ENCODE results near the gene OST4.
"Not testable (repeated sequence)": the region's sequence is repeated elsewhere in the genome, so short reads cannot be mapped to it uniquely, and the experiment has no call there.

DNA sequence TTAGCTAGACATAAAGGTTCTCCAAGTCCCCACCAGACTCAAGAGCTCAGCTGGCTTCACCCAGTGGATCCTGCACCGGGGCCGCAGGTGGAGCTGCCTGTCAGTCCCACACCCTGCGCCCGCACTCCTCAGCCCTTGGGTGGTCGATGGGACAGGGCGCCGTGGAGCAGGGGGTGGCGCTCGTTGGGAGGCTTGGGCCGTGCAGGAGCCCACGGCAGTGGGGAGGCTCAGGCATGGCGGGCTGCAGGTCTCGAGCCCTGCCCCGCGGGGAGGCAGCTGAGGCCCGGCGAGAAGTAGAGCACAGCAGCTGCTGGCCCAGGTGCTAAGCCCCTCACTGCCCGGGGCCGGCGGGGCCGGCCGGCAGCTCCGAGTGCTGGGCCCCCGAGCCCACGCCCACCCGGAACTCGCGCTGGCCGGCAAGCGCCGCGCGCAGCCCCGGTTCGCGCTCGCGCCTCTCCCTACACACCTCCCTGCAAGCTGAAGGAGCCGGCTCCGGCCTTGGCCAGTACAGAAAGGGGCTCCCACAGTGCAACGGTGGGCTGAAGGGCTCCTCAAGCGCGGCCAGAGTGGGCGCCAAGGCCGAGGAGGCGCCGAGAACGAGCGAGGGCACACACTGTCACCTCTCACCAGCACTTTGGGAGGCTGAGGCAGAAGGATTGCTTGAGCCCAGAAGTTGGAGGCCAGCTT is 40.1 kb upstream of the OST4 start:
- TF ChIP-seq, protein P1, sequence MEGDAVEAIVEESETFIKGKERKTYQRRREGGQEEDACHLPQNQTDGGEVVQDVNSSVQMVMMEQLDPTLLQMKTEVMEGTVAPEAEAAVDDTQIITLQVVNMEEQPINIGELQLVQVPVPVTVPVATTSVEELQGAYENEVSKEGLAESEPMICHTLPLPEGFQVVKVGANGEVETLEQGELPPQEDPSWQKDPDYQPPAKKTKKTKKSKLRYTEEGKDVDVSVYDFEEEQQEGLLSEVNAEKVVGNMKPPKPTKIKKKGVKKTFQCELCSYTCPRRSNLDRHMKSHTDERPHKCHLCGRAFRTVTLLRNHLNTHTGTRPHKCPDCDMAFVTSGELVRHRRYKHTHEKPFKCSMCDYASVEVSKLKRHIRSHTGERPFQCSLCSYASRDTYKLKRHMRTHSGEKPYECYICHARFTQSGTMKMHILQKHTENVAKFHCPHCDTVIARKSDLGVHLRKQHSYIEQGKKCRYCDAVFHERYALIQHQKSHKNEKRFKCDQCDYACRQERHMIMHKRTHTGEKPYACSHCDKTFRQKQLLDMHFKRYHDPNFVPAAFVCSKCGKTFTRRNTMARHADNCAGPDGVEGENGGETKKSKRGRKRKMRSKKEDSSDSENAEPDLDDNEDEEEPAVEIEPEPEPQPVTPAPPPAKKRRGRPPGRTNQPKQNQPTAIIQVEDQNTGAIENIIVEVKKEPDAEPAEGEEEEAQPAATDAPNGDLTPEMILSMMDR (IDR thresholded peaks at IDR 0.05; ENCODE audit: low read length) = not testable (repeated sequence)
- TF ChIP-seq EZH2 (IDR thresholded peaks at IDR 0.05; ENCODE audit: borderline replicate concordance, low read length) = not testable (repeated sequence)

Measured in OCI-LY1 (cell line).